Ishikawa (cell line): Measurements from ENCODE around the gene FBXL17.

Experiments used
- CEBPB ChIP-seq: IDR thresholded peaks from 2 replicates; pipeline ENCODE4 v1.6.1; 2012
- EGR1 ChIP-seq: IDR thresholded peaks from 2 replicates; pipeline ENCODE4 v1.6.1; 2012
- EP300 ChIP-seq: IDR thresholded peaks from 2 replicates; pipeline ENCODE4 v1.6.1; 2012; ENCODE audit warnings: borderline replicate concordance
- FOXM1 ChIP-seq: IDR thresholded peaks from 2 replicates; pipeline ENCODE4 v1.6.1; 2012; ENCODE audit warnings: low read depth, borderline replicate concordance
- RAD21 ChIP-seq: IDR thresholded peaks from 2 replicates; pipeline ENCODE4 v1.6.1; 2012; ENCODE audit warnings: low read depth
- REST ChIP-seq: IDR thresholded peaks from 2 replicates; pipeline ENCODE4 v1.6.1; 2012; ENCODE audit warnings: low read depth, mild to moderate bottlenecking
- TCF12 ChIP-seq: IDR thresholded peaks from 2 replicates; pipeline ENCODE4 v1.6.1; 2012; ENCODE audit warnings: low read depth
- TEAD4 ChIP-seq: IDR thresholded peaks from 2 replicates; pipeline ENCODE4 v1.6.1; 2012
- ZBTB7A ChIP-seq: IDR thresholded peaks from 2 replicates; pipeline ENCODE4 v1.6.1; 2012; ENCODE audit warnings: low read depth

DNA sequence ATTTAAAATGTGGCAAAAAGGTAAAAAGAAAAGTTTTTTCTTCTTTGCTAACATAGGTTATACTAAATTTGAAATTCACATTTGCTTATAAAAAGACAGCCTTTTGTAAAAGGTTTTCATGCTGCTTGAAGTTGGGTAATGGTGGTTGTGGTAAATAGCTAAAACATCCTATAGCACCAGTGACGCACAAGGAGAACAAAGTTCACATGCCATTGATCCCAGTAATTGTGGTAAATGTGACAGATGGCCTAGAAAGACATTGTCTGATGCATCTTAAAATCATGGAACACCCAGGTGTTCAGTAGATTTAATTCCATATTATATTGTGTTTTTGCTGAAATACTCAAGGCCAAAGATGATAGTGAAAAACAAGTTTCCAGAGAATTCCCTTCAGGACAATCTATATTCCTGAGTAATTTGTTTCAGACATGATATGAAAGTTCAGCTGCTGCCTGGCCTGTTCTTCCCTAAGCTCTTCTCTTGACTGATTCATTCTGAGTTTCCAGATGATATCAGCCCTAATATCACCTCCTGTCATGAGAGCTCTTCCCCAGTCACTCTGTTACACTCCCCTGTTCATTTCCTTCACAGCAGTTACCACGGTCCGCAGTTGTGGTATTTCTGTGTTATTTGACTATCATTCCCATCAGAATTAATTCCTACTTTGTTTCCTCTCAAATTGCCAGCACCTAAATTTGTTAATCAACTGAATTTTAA lies 4.6 kb upstream of the FBXL17 start:
- TF ChIP-seq TCF12 (no peak), FOXM1 (no peak), ZBTB7A (no peak), CEBPB (no peak), REST (no peak), TEAD4 (no peak), EP300 (no peak), RAD21 (no peak), EGR1 (no peak)
